Adipose tissue (tissue), 3 donors: ENCODE measurements around the gene RECQL. TPM values are rescaled to one million over a fixed set of nuclear protein-coding genes. Genes with fewer than 3 reads are reported as not detected.
"Not testable (repeated sequence)": the region's sequence is repeated elsewhere in the genome, so short reads cannot be mapped to it uniquely, and the experiment has no call there.

Experiments used
- H3K27ac ChIP-seq: one replicate; pipeline ENCODE4 v1.5.1; 2013; ENCODE audit warnings: low read depth, low read length
- WGBS, 3 donors: extraction: QIAGEN DNeasy Blood & Tissue Kit; methylation state at CpG; one replicate each; pipeline ENCODE4 v1.1.7; 2013; 5-methylcytosine and 5-hydroxymethylcytosine counted together
- polyA plus RNA-seq, 3 donors: library from polyadenylated mRNA; stranded (reverse); fragments of 200-250 nt; gene quantifications; one replicate each; pipeline ENCODE4 v1.2.3, GENCODE V29; 2013
- donor health status: healthy with polysubstance abuse.
- donor health status: Bipolar disorder and iron deficiency.
- donor health status: healthy.

Gene RECQL
- polyA plus RNA-seq, 3 donors = 8.8 to 21.5 (median 20.4) TPM

DNA sequence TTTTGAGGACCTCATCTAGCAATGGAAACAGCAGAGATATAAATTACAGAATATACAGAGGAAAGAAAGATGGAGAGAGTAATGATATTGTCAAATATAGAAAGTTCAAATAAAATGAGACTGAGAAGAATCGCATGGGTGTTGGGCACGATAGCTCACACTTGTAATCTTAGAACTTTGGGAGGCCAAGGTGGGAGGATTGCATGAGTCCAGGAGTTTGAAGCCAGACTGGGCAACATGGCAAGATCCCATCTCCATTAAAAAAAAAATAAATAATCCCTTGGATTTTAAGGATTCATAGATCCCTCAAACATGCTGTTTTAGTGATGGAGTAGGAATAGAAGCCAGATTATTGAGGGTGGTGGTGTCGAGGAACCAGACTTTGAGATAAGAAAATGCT lies 62.1 kb downstream of the RECQL start:
- 87 to 96% (median 96%) methylated on average over 3 of the region's 3 CpGs for WGBS, 3 donors
- H3K27ac ChIP-seq = no peak overlapping the region

DNA sequence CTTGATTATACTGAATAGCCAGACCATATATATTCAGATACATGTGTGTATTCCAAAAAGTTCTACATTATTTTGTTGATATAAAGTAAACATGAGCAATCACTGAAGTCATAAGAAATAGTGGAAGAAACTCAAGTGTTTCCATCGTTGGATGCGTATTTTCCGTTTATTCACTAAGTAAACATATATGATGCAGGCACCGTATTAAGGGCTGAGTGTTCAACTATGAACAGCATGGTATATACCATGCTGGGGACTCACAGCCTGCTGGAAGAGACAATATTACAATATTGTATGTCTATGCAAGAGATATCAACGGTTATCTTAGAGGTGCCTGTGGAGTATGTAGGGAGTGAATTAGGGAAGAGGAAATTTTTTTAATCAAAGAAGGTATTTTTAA lies 62.8 kb downstream of the RECQL start:
- WGBS, 3 donors = 48 to 91% (median 90%) methylated on average over 5 of the region's 5 CpGs
- H3K27ac ChIP-seq = no peak overlapping the region

DNA sequence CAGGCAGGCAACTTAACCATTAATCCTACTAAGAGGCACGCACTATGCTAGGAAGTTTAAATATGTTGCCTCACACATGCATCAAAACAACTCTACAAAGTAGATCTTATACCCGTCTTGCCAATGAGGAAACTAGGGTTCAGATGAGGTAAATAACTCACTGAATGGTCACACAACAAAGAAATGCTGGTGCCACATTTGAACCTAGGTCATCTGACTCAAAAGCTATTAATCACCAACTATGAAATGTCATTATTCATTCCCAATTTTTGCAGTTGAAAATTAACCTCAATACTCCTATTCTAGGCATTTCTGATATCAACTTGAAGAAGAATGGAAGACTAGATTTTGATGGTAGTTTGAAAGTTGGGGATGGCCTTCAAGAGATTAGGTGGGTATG lies 66.7 kb downstream of the RECQL start:
- no peak overlapping the region for H3K27ac ChIP-seq
- 55 to 68% (median 66%) methylated on average over 2 of the region's 2 CpGs for WGBS, 3 donors

DNA sequence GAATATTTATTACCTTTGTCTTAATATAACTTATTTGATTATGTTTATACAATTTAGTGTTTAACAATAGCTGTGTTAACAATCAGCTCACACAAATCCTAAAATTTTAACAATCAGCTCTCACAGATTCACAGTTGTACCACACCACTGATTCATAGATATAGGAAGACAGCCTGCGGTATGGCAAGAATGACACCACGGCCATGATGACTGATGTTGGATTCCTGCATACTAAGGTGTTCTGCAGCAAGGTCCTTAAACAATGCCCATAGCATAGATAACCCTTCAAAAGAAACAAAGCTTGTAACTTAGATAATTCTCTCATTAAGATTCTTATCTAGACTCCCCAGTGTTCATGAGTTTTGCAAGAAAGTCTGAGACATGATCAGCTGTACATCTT lies 67.9 kb downstream of the RECQL start:
- H3K27ac ChIP-seq = no peak overlapping the region
- 42 to 59% (median 54%) methylated on average over 2 of the region's 2 CpGs for WGBS, 3 donors

DNA sequence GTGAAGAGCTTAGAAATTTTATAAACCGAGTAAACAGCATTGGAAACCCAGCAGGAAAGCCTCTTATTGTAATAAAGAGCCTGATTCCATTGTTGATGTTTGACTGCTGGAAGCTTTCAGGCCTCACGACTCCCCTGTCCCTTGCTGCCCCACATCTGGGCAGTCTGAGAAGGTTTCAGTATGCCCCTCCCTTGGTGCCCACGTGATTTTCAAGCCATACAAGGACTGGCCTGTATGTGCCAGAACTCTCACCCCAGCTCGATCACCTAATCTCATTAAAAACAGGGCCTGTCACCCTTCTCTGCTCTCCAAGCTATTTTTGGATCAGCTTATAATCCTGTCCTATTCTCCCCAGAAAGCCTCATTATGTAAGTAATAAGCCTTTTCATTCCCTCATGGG lies 71.4 kb downstream of the RECQL start:
- H3K27ac ChIP-seq = no peak overlapping the region
- 55 to 66% (median 65%) methylated on average over 4 of the region's 4 CpGs for WGBS, 3 donors

DNA sequence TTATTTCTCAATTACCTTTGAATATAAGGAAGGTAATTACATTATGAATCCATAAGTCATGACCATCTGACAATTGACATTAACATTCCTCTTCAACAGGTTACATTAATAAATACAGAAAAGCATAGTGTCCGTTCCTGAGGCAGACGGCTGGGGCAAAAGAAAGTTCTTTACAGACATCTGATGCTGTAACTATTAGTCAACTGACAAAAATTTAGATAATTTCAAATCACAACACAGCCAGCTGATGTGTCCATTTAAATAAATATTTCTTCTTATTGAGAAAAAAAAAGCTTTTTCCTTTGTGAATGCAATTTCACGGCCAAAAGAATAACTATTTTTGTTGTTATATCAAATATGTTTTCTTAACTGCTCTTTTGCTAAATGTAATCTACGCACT lies 73.2 kb downstream of the RECQL start:
- no peak overlapping the region for H3K27ac ChIP-seq
- WGBS, 3 donors = 74 to 84% (median 74%) methylated on average over 4 of the region's 4 CpGs

DNA sequence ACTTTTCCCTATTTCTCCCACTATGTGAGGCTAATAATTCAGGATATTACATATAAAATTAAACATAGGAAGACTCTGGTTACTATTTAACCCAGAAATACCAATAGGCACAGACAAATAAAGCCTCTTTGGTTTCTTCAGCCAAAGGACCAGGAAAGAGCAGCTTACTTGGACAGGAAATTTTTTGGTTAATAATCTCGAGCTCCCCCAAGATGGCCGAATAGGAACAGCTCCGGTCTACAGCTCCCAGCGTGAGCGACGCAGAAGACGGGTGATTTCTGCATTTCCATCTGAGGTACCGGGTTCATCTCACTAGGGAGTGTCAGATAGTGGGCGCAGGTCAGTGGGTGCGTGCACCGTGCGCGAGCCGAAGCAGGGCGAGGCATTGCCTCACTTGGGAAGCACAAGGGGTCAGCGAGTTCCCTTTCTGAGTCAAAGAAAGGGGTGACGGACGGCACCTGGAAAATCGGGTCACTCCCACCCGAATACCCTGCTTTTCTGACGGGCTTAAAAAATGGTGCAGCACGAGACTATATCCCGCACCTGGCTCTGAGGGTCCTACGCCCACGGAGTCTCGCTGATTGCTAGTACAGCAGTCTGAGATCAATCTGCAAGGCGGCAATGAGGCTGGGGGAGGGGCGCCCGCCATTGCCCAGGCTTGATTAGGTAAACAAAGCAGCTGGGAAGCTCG lies 82.3 kb downstream of the RECQL start:
- 85 to 89% (median 87%) methylated on average over 29 to 30 of the region's 30 CpGs for WGBS, 3 donors
- H3K27ac ChIP-seq = not testable (repeated sequence)

Other genes with a start within 250 kb of the RECQL start
- gene SLCO1A2, start 166.7 kb downstream of the RECQL start, polyA plus RNA-seq = under 1 TPM in 1 of 3 donors, not detected in 2; 0.01 TPM
- 100 to 1,000 TPM in 1 of 3 donors, under 1 TPM in 1, not detected in 1; 0.33 to 126 TPM for gene IAPP, start 128.7 kb downstream of the RECQL start, polyA plus RNA-seq
- 10 to 100 TPM in 1 of 3 donors, 1 to 10 TPM in 2; 8.5 to 10.1 (median 9.4) TPM for gene PYROXD1, start 64.0 kb downstream of the RECQL start, polyA plus RNA-seq
- 10 to 100 TPM; 13.2 to 16.0 (median 15.2) TPM for gene GOLT1B, start 154 bp upstream of the RECQL start, polyA plus RNA-seq
- 10 to 100 TPM in 2 of 3 donors, 1 to 10 TPM in 1; 9.0 to 21.3 (median 14.1) TPM for gene SPX, start 24.7 kb upstream of the RECQL start, polyA plus RNA-seq
- 1 to 10 TPM in 1 of 3 donors, under 1 TPM in 2; 0.05 to 1.1 (median 0.56) TPM for gene GYS2, start 103.2 kb upstream of the RECQL start, polyA plus RNA-seq
- gene LDHB, start 156.2 kb upstream of the RECQL start, polyA plus RNA-seq = 1,000 to 10,000 TPM in 1 of 3 donors, 100 to 1,000 TPM in 2; 360 to 1,192 (median 561) TPM